Heart right ventricle (tissue), 16 donors: ENCODE results near the gene IL17B. TPM values are rescaled to one million over a fixed set of nuclear protein-coding genes. Genes with fewer than 3 reads are reported as not detected.

Experiments used
- ATAC-seq, 8 donors: fragments of 200-7000 bp; cut with Tn5 transposase; one replicate each; pipeline ENCODE4 v1.9.1; 2020; ENCODE audit warnings: mild to moderate bottlenecking in 8 of 8, moderate library complexity in 8 of 8, moderate number of reproducible peaks in 1 of 8
- DNase-seq, 2 donors: peaks; one replicate each; pipeline ENCODE4 v3.0.0-alpha.2; 2020
- H3K27ac ChIP-seq, 10 donors: fragments of 200-600 bp; sonication (generic) in 2 of 10; one replicate each; pipeline versions ENCODE4 v1.5.0 to v1.8.0; 2020 to 2022; ENCODE audit warnings: mild to moderate bottlenecking in 3 of 10
- H3K27me3 ChIP-seq, 7 donors: fragments of 200-600 bp; one replicate each; pipeline ENCODE4 v1.8.0; 2021 to 2022; ENCODE audit warnings: mild to moderate bottlenecking in 2 of 7
- H3K36me3 ChIP-seq, 9 donors: fragments of 200-600 bp; sonication (generic) in 1 of 9; one replicate each; pipeline versions ENCODE4 v1.5.0 to v1.8.0; 2020 to 2022; ENCODE audit warnings: mild to moderate bottlenecking in 2 of 9
- H3K4me1 ChIP-seq, 9 donors: fragments of 200-600 bp; sonication (generic) in 1 of 9; one replicate each; pipeline versions ENCODE4 v1.5.0 to v1.8.0; 2020 to 2022; ENCODE audit warnings: mild to moderate bottlenecking in 4 of 9
- H3K4me3 ChIP-seq, 10 donors: fragments of 200-600 bp; sonication (generic) in 2 of 10; one replicate each; pipeline versions ENCODE4 v1.5.0 to v1.8.0; 2020 to 2022; ENCODE audit warnings: mild to moderate bottlenecking in 7 of 10, moderate library complexity in 2 of 10
- H3K9me3 ChIP-seq, 11 donors: fragments of 200-600 bp in 10 of 11; sonication (generic) in 2 of 11; one replicate each; pipeline versions ENCODE4 v1.5.0 to v1.8.0; 2013 to 2022; ENCODE audit warnings: mild to moderate bottlenecking in 2 of 11, control low read depth in 1 of 11, moderate library complexity in 1 of 11
- CTCF ChIP-seq, 9 donors: fragments of 200-600 bp; sonication (generic) in 2 of 9; IDR thresholded peaks; one replicate each; pipeline versions ENCODE4 v1.5.0 to v1.8.0; 2021 to 2022; ENCODE audit warnings: antibody characterized with exemption in 9 of 9, mild to moderate bottlenecking in 5 of 9, moderate library complexity in 1 of 9
- WGBS, 2 donors: extraction: QIAGEN DNeasy Blood & Tissue Kit; methylation state at CpG; one replicate each; pipeline ENCODE4 v1.1.7; 2013; ENCODE audit warnings: inconsistent platforms in 1 of 2; 5-methylcytosine and 5-hydroxymethylcytosine counted together
- intact Hi-C, 10 donors: fragments of 100-400 bp; cut with DNase I; formaldehyde crosslinking; loops; one replicate each; pipeline versions ENCODE4 v1.11.1 to v1.14.2; 2022
- polyA plus RNA-seq, 2 donors: library from polyadenylated mRNA; stranded (reverse); fragments of 200-250 nt; gene quantifications; one replicate each; pipeline ENCODE4 v1.2.3, GENCODE V29; 2013
- total RNA-seq, 10 donors: library from RNA; stranded (reverse); fragmentation: NEBNext Ultra II Directional in 3 of 10; extraction: Animal tissue kit (Norgen Biotek cat#: 25700) in 3 of 10; gene quantifications; one replicate each; pipeline versions ENCODE4 v1.2.1 to v1.2.4, GENCODE V29; 2021 to 2023
- donor health status: Arrhythmogenic right ventricular cardiomyopathy.
- donor health status: ischemic (EF 13 %, LVEDD 7.1; RV severe dilation, severe dysfunction).
- donor health status: healthy with polysubstance abuse.
- donor health status: DM: no; HTN: yes; CAD: no.
- donor health status: DM: no; HTN: no; CAD: no.
- donor health status: ischemic (EF 25% LVEDD 6.9; RV normal size, moderate dysfunction).
- donor health status: ischemic (EF 25% LVEDD 5.7; RV mildly dilated, moderate dysfunction).
- donor health status: healthy.
- donor health status: DM: yes; HTN: yes; CAD: no.
- donor health status: Ischemic cardiomyopathy.
- donor health status: ischemic (EF 35%, LVEDD 5.7; RV mildly dilated, moderate dysfunction).
- donor health status: nonischemic (EF 11% LVEDD 7.7; RV severe dilation, severe dysfunction).
- donor health status: DM: yes; HTN: yes; CAD: no.
- donor health status: PGD.
- donor health status: ischemic (EF 29% LVEDD 5.4; RV normal size, mild dysfunction).
- donor health status: nonischemic (EF 23%, LVEDD 6.1; RV moderate dilation, normal function).

Gene IL17B
- total and polyA plus RNA-seq, 12 donors: 0.44 to 0.83 (median 0.57) TPM; not detected in 9

- 48% methylated on average over 14 of the region's 14 CpGs for WGBS, 2 donors
- H3K4me3 ChIP-seq: no peak overlapping the region
- peak; percentile 43 to 66 (median 57) for ATAC-seq
- peak; percentile 61 to 86 (median 82) for TF ChIP-seq CTCF (IDR thresholded peaks at IDR 0.05)
- H3K4me1 ChIP-seq: peaks cover 0 to 35% (median 12%) of the 10 kb centered on the region in 9 donors
- no peak overlapping the region for H3K27ac ChIP-seq
- H3K27me3 ChIP-seq: no peaks in the 10 kb centered on the region
- no peaks in the 10 kb centered on the region for H3K9me3 ChIP-seq
- intact Hi-C loops: loop anchor here in 7 of 10 donors (5.0 to 10.0 kb wide), 6 partner anchors 50 to 200 kb away; no protein-coding TSS in a partner anchor
- peak; percentile 37 to 75 for DNase-seq
- H3K36me3 ChIP-seq: peaks cover 0 to 4% (median 0%) of the 10 kb centered on the region in 9 donors
Measured at GRCh38 chr5:149367249-149367971, 11.7 kb downstream of the IL17B start.

GRCh38 chr5:149366169-149366729, 12.8 kb downstream of the IL17B start:
- 88 to 89% methylated on average over 1 of the region's 1 CpG for WGBS, 2 donors
- intact Hi-C loops: loop anchor here in 7 of 10 donors (5.0 to 10.0 kb wide), 6 partner anchors 49 to 201 kb away; no protein-coding TSS in a partner anchor
- Histone ChIP-seq H3K4me1 (peaks cover 0 to 26% (median 9%) of the 10 kb centered on the region in 9 donors), H3K27ac (no peak overlapping the region), H3K27me3 (no peaks in the 10 kb centered on the region), H3K36me3 (peaks cover 0 to 4% (median 0%) of the 10 kb centered on the region in 9 donors), H3K4me3 (no peak overlapping the region), H3K9me3 (no peaks in the 10 kb centered on the region)
- ATAC-seq (no peak), DNase-seq (no peak)
- TF ChIP-seq CTCF (IDR thresholded peaks at IDR 0.05): no peak

GRCh38 chr5:149365418-149365817, 13.7 kb downstream of the IL17B start:
- no peaks in the 10 kb centered on the region for H3K9me3 ChIP-seq
- ATAC-seq (no peak), DNase-seq (no peak)
- no peaks in the 10 kb centered on the region for H3K27me3 ChIP-seq
- intact Hi-C loops: loop anchor here in 7 of 10 donors (5.0 to 10.0 kb wide), 6 partner anchors 48 to 202 kb away; no protein-coding TSS in a partner anchor
- no peak for TF ChIP-seq CTCF (IDR thresholded peaks at IDR 0.05)
- H3K36me3 ChIP-seq: peaks cover 0 to 4% (median 0%) of the 10 kb centered on the region in 9 donors
- no peak overlapping the region for H3K27ac ChIP-seq
- no peak overlapping the region for H3K4me3 ChIP-seq
- H3K4me1 ChIP-seq: peaks cover 0 to 18% (median 8%) of the 10 kb centered on the region in 9 donors
- 95 to 99% methylated on average over 6 of the region's 6 CpGs for WGBS, 2 donors

GRCh38 chr5:149364719-149365118, 14.4 kb downstream of the IL17B start:
- no peak for TF ChIP-seq CTCF (IDR thresholded peaks at IDR 0.05)
- no peak for ATAC-seq
- H3K4me3 ChIP-seq: no peak overlapping the region
- no peak for DNase-seq
- H3K4me1 ChIP-seq: peaks cover 0 to 12% (median 8%) of the 10 kb centered on the region in 9 donors
- WGBS, 2 donors: 95% methylated on average over 2 of the region's 2 CpGs
- intact Hi-C loops: loop anchor here in 8 of 10 donors (5.0 to 10.0 kb wide), 7 partner anchors 42 to 203 kb away; no protein-coding TSS in a partner anchor
- no peaks in the 10 kb centered on the region for H3K9me3 ChIP-seq
- H3K27me3 ChIP-seq: no peaks in the 10 kb centered on the region
- H3K27ac ChIP-seq: no peak overlapping the region
- H3K36me3 ChIP-seq: peaks cover 0 to 4% (median 0%) of the 10 kb centered on the region in 9 donors
